Liver (tissue), 2 donors: ENCODE data around the gene ZNF530.

ENCODE experiments used
- CTCF ChIP-seq: fragments of 150-350 bp; IDR thresholded peaks from 2 replicates; pipeline ENCODE4 v1.5.1; 2017; ENCODE audit warnings: improper control_type of control experiment, low read depth, low read length; ENCODE audit not compliant: missing input control
- REST ChIP-seq: IDR thresholded peaks from 2 replicates; pipeline ENCODE4 v1.6.1; 2016; ENCODE audit warnings: antibody characterized with exemption, mild to moderate bottlenecking
- donor health status: healthy.

GRCh38 chr19:57578487-57579205 is 21.0 kb upstream of the ZNF530 start, which contains the start of gene ZNF416:
- TF ChIP-seq CTCF (no peak), REST (no peak)
